Astrocyte (in vitro differentiated cells and primary cell): ENCODE data around the gene RPS21. TPM values are rescaled to one million over a fixed set of nuclear protein-coding genes. Genes with fewer than 3 reads are reported as not detected.

Experiments
- DNase-seq: peaks from one replicate; pipeline ENCODE4 v3.0.0-alpha.2; 2010; ENCODE audit warnings: low read depth
- FAIRE-seq: peaks from 2 replicates; lab custom pipeline; 2011; peaks lifted over from hg19 to GRCh38; lab: Jason Lieb, UNC
- H2AFZ ChIP-seq: 2 replicates; pipeline ENCODE4 v1.6.0; 2012; ENCODE audit warnings: low read depth, low read length, inconsistent platforms
- H3K27ac ChIP-seq: 2 replicates; pipeline ENCODE4 v1.5.1; 2011; ENCODE audit warnings: low read depth, low read length, inconsistent platforms
- H3K27me3 ChIP-seq: 2 replicates; pipeline ENCODE4 v1.6.0; 2011; ENCODE audit warnings: low read length, inconsistent platforms; ENCODE audit not compliant: insufficient read depth
- H3K36me3 ChIP-seq: 2 replicates; pipeline ENCODE4 v1.5.1; 2011; ENCODE audit warnings: low read length, inconsistent platforms; ENCODE audit not compliant: insufficient read depth
- H3K4me1 ChIP-seq: 2 replicates; pipeline ENCODE4 v1.5.1; 2011; ENCODE audit warnings: low read length, inconsistent platforms; ENCODE audit not compliant: insufficient read depth
- H3K4me2 ChIP-seq: 2 replicates; pipeline ENCODE4 v1.6.0; 2012; ENCODE audit warnings: low read length, inconsistent platforms
- H3K4me3 ChIP-seq: 2 replicates; pipeline ENCODE4 v1.5.1; 2011; ENCODE audit warnings: low read depth, mild to moderate bottlenecking, low read length, inconsistent platforms; ENCODE audit not compliant: insufficient read depth
- H3K79me2 ChIP-seq: 2 replicates; pipeline ENCODE4 v1.6.0; 2012; ENCODE audit warnings: mild to moderate bottlenecking, low read length, inconsistent platforms; ENCODE audit not compliant: insufficient read depth
- H3K9ac ChIP-seq: 2 replicates; pipeline ENCODE4 v1.6.0; 2012; ENCODE audit warnings: mild to moderate bottlenecking, low read length, inconsistent platforms
- H3K9me3 ChIP-seq: 2 replicates; pipeline ENCODE4 v1.5.1; 2012; ENCODE audit warnings: low read depth, mild to moderate bottlenecking, low read length, inconsistent platforms; ENCODE audit not compliant: insufficient read depth
- H4K20me1 ChIP-seq: 2 replicates; pipeline ENCODE4 v1.6.0; 2012; ENCODE audit warnings: low read length, inconsistent platforms; ENCODE audit not compliant: insufficient read depth
- H3K27ac Mint-ChIP-seq: one replicate; pipeline ENCODE4 v1.8.0; 2021; ENCODE audit warnings: mild to moderate bottlenecking, mixed read lengths; ENCODE audit not compliant: unreplicated experiment
- H3K27me3 Mint-ChIP-seq: one replicate; pipeline ENCODE4 v1.8.0; 2021; ENCODE audit warnings: low read depth, mixed read lengths; ENCODE audit not compliant: unreplicated experiment
- H3K36me3 Mint-ChIP-seq: one replicate; pipeline ENCODE4 v1.8.0; 2021; ENCODE audit warnings: low read depth, mixed read lengths; ENCODE audit not compliant: unreplicated experiment
- H3K4me1 Mint-ChIP-seq: one replicate; pipeline ENCODE4 v1.8.0; 2021; ENCODE audit warnings: low read depth, mixed read lengths; ENCODE audit not compliant: unreplicated experiment
- H3K4me3 Mint-ChIP-seq: one replicate; pipeline ENCODE4 v1.8.0; 2021; ENCODE audit warnings: mild to moderate bottlenecking, moderate library complexity, mixed read lengths; ENCODE audit not compliant: unreplicated experiment
- H3K9me3 Mint-ChIP-seq: one replicate; pipeline ENCODE4 v1.8.0; 2021; ENCODE audit warnings: mild to moderate bottlenecking, mixed read lengths; ENCODE audit not compliant: unreplicated experiment
- CTCF ChIP-seq: IDR thresholded peaks from 2 replicates; pipeline ENCODE4 v1.5.1; 2011; ENCODE audit warnings: low read depth, mild to moderate bottlenecking, inconsistent platforms, low read length, moderate library complexity; ENCODE audit not compliant: insufficient read depth
- EZH2 ChIP-seq: IDR thresholded peaks from 2 replicates; pipeline ENCODE4 v1.6.1; 2012; ENCODE audit warnings: mild to moderate bottlenecking, low read length, inconsistent platforms; ENCODE audit not compliant: insufficient read depth
- total RNA-seq: library from RNA; stranded (reverse); gene quantifications from 2 replicates; pipeline ENCODE4 v1.2.1, GENCODE V29; 2021

RPS21 gene
- total RNA-seq, 1 donor from 2014 or later = 1,251 TPM

GRCh38 chr20:62382306-62383198 is 4.4 kb upstream of the RPS21 start:
- no peak for FAIRE-seq
- H3K27me3 Mint-ChIP-seq = no peaks in the 10 kb centered on the region
- peak overlapping the region; percentile 66 for H3K4me3 Mint-ChIP-seq
- H3K9me3 Mint-ChIP-seq = peaks cover 2% of the 10 kb centered on the region
- Histone ChIP-seq H3K9me3 (no peaks in the 10 kb centered on the region), H3K27me3 (no peaks in the 10 kb centered on the region), H3K36me3 (peaks cover 2% of the 10 kb centered on the region), H2AFZ (no peak overlapping the region), H3K79me2 (peaks cover 30% of the 10 kb centered on the region), H3K4me3 (no peak overlapping the region), H3K4me2 (no peak overlapping the region), H4K20me1 (peaks cover 28% of the 10 kb centered on the region), H3K27ac (no peak overlapping the region), H3K9ac (no peak overlapping the region), H3K4me1 (peaks cover 23% of the 10 kb centered on the region)
- H3K27ac Mint-ChIP-seq = no peak overlapping the region
- H3K4me1 Mint-ChIP-seq = peaks cover 12% of the 10 kb centered on the region
- TF ChIP-seq CTCF (peak; percentile 79), EZH2 (no peak)
- peak; percentile 49 for DNase-seq
- H3K36me3 Mint-ChIP-seq = peaks cover 8% of the 10 kb centered on the region

- Histone ChIP-seq H3K27ac (peak overlapping the region; percentile 91), H3K9me3 (no peaks in the 10 kb centered on the region), H2AFZ (no peak overlapping the region), H3K27me3 (no peaks in the 10 kb centered on the region), H4K20me1 (peaks cover 56% of the 10 kb centered on the region), H3K9ac (peak overlapping the region; percentile 94), H3K4me1 (peaks cover 17% of the 10 kb centered on the region), H3K36me3 (peaks cover 17% of the 10 kb centered on the region), H3K4me3 (peak overlapping the region; percentile 91), H3K4me2 (peak overlapping the region; percentile 98), H3K79me2 (peaks cover 47% of the 10 kb centered on the region)
- DNase-seq (no peak), FAIRE-seq (no peak)
- Mint-ChIP-seq H3K27me3 (no peaks in the 10 kb centered on the region), H3K36me3 (peaks cover 6% of the 10 kb centered on the region), H3K9me3 (no peaks in the 10 kb centered on the region), H3K4me3 (peak overlapping the region; percentile 95), H3K4me1 (peaks cover 13% of the 10 kb centered on the region), H3K27ac (peak overlapping the region; percentile 92)
- TF ChIP-seq CTCF (no peak), EZH2 (no peak)
Observed at GRCh38 chr20:62387219-62387913, 463 bp downstream of the RPS21 start.
